GM12891 (cell line): ENCODE measurements around the gene BCL3.
"Not testable (repeated sequence)": the region's sequence is repeated elsewhere in the genome, so short reads cannot be mapped to it uniquely, and the experiment has no call there.

Source experiments
- DNase-seq: peaks from one replicate; pipeline ENCODE4 v3.0.0; 2011; ENCODE audit warnings: low spot score; ENCODE audit not compliant: insufficient read length
- FAIRE-seq: peaks from 2 replicates; lab custom pipeline; 2011; peaks lifted over from hg19 to GRCh38; lab: Jason Lieb, UNC
- PAX5 ChIP-seq: IDR thresholded peaks from 2 replicates; pipeline ENCODE4 v1.6.1; 2011; ENCODE audit warnings: low read length, moderate library complexity, mild to moderate bottlenecking; ENCODE audit not compliant: insufficient read depth, severe bottlenecking
- POLR2A ChIP-seq: IDR thresholded peaks from 2 replicates; pipeline ENCODE4 v1.6.1; 2011; ENCODE audit warnings: low read depth, low read length, control low read depth
- POLR2AphosphoS5 ChIP-seq: IDR thresholded peaks from 2 replicates; pipeline ENCODE4 v1.6.1; 2011; ENCODE audit warnings: low read depth, low read length, control low read depth
- POU2F2 ChIP-seq: IDR thresholded peaks from 2 replicates; pipeline ENCODE4 v1.6.1; 2011; ENCODE audit warnings: low read depth, mild to moderate bottlenecking, control low read depth, low read length, moderate library complexity
- SPI1 ChIP-seq: IDR thresholded peaks from 2 replicates; pipeline ENCODE4 v1.6.1; 2011; ENCODE audit warnings: low read depth, low read length, control low read depth
- TAF1 ChIP-seq: IDR thresholded peaks from 2 replicates; pipeline ENCODE4 v1.6.1; 2011; ENCODE audit warnings: low read depth, low read length, control low read depth

The BCL3 gene

DNA sequence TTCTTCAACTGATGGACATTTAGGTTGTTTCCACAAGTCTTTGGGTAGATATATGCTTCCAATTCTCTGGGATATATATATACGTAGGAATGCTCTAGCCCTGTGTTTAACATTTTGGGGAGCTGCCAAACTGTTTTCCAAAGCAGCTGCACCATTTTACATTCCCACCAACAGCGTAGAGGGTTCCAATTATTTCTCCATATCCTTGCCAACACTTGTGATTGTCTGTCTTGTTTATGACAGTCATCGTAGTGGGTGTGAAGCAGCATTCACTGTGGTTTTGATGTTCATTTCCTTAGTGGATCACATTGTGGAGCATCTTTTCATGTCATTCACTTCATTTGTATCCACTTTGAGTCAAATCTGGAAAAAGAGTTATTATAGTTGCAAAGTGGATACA, 24.5 kb downstream of the BCL3 start:
- TF ChIP-seq SPI1 (no peak), POLR2AphosphoS5 (no peak)
- no peak for FAIRE-seq
- no peak for DNase-seq

DNA sequence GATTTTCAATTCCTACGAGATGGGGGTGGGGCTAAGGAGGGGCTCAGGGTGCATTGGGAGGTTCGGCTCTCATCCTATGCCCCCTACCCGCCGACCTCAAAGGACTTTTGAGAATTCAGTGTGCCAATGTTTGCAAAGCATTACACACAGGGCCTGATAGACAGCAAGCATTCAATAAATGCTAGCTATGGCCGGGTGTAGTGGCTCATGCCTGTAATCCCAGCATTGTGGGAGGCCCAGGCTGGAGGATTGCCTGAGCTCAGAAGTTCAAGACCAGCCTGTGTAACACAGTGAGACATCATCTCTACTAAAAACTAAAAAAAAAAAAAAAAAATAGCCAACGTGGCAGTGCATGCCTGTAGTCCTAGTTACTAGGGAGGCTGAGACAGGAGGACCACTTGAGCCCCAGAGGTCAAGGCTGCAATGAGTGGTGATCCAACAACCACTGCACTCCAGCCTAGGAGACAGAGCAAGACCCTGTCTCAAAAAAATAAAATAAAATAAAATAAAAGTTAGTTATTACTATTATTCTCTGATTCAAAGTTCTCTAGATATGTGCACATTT, 27.2 kb downstream of the BCL3 start:
- DNase-seq (no peak), FAIRE-seq (no peak)
- no peak for TF ChIP-seq POLR2A
- TF ChIP-seq SPI1 = no peak
- TF ChIP-seq TAF1 = no peak
- TF ChIP-seq POU2F2 = no peak
- TF ChIP-seq POLR2AphosphoS5 = no peak
- TF ChIP-seq PAX5 = no peak

DNA sequence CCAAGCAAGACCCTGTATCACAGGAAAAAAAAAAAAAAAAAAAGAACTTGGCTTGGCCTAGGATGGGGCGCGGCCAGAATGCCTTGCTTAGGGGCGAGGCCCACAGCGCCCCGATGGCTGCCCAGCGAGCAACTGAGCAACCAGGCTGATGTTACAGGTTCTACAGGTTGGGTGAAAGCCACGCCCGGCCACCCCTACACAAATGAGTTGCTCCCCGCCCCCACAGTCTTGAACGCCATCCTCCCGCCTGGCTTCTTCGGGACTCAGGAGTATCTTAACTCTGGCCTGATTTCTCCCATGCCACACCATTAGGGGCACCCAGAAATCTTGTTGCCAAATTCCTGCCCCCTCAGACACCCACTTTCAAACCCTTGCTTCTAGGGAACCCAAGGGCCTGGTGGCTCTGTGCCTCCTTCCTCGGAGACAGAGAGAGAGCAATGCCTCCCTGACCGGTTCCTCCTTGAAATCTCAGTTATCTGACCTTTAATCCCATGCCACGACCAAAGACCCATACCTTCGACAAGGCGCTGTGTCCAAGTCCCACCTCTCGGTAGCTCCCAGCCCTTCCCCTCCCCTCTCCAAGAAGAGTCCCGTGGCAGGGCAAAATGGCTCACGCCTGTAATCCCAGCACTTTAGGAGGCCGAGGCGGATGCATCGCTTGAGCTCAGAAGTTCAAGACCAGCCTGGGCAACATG, 28.0 kb downstream of the BCL3 start:
- no peak for DNase-seq
- FAIRE-seq = no peak
- no peak for TF ChIP-seq SPI1
- TF ChIP-seq TAF1 = no peak
- no peak for TF ChIP-seq POLR2AphosphoS5
- no peak for TF ChIP-seq PAX5
- TF ChIP-seq POLR2A = no peak
- no peak for TF ChIP-seq POU2F2

DNA sequence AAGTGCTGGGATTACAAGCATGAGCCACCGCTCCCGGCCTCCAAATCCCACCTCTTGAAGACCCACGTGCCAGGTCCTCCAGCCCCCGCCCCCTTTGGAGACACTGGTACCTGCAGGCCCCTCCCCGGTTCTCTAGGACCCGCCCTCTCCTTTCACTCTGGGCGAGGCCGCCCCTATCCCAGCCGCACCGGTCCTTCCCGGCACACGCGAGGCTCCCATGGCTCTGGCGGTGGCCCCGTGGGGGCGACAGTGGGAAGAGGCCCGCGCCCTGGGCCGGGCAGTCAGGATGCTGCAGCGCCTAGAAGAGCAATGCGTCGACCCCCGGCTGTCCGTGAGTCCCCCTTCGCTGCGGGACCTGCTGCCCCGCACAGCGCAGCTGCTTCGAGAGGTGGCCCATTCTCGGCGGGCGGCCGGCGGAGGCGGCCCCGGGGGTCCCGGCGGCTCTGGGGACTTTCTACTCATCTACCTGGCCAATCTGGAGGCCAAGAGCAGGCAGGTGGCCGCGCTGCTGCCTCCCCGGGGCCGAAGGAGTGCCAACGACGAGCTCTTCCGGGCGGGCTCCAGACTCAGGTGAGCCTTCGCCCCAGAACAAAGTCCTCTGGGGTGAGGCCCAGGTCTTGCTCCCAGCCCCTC, 29.3 kb downstream of the BCL3 start, which contains the start of gene CBLC:
Gene CBLC, plus strand, starts transcription at position 176 of the 633 bp plus-strand sequence. Its CDS starts 42 bp downstream, at position 218.
- FAIRE-seq (no peak), DNase-seq (no peak)

DNA sequence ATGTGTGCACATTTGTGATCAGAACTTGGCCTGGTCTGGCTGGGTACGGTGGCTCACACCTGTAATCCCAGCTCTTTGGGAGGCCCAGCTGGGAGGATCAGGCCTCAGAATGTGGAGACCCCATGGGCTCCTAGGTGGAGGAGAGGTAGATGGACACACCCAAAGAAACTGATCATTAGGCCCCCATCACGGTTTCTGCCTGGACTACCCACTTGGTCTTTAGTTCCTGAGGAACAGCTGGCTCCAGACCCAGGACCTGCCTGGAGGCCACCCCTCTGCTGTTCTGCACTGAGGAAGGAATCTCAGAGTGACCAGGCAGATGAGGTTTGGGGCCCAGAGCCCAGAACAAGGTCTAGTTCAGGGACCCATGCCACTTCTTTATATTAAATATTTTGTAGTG, 30.6 kb downstream of the BCL3 start:
- TF ChIP-seq PAX5 (no peak), SPI1 (no peak), POLR2A (no peak), POLR2AphosphoS5 (no peak), TAF1 (no peak), POU2F2 (no peak)
- FAIRE-seq = no peak
- DNase-seq = no peak

More for the DNA sequence above, 29.3 kb downstream of the BCL3 start, which contains the start of gene CBLC:
- TF ChIP-seq POLR2A = no peak
- TF ChIP-seq PAX5 = no peak
- TF ChIP-seq TAF1 = no peak
- TF ChIP-seq SPI1 = no peak
- TF ChIP-seq POU2F2 = no peak
- no peak for TF ChIP-seq POLR2AphosphoS5

DNA sequence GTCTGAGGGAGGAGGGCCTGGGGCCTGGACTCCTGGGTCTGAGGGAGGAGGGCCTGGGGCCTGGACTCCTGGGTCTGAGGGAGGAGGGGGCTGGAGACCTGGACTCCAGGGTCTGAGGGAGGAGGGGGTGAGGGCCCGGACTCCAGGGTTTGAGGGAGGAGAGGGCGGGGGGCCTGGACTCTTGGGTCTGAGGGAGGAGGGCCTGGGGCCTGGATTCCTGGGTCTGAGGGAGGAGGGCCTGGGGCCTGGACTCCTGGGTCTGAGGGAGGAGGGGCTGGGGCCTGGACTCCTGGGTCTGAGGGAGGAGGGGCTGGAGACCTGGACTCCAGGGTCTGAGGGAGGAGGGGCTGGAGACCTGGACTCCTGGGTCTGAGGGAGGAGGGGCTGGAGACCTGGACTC, 33.2 kb downstream of the BCL3 start:
- FAIRE-seq, DNase-seq: not testable (repeated sequence)

DNA sequence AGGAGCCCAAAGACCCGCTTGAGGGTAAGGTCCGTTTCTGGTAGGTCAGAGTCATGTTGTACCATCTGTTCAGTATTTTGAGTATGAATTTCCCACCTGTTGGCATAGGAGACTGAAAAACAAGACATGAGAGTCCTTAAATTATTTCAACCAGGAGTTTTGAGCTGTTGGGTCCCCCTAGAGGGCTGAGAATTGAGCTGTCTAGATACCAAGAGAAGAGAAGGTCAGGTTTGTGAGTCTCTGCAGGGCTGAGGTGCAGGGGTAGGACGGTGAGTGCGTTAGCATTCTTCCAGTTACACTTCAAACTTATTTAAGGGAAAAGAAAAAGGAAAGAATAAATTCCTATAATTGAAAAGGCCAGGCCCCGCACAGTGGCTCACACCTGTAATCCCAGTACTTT, 34.2 kb downstream of the BCL3 start:
- FAIRE-seq (no peak), DNase-seq (no peak)
- TF ChIP-seq TAF1 = no peak
- no peak for TF ChIP-seq POLR2A
- no peak for TF ChIP-seq PAX5
- no peak for TF ChIP-seq POLR2AphosphoS5
- no peak for TF ChIP-seq POU2F2
- TF ChIP-seq SPI1 = no peak

DNA sequence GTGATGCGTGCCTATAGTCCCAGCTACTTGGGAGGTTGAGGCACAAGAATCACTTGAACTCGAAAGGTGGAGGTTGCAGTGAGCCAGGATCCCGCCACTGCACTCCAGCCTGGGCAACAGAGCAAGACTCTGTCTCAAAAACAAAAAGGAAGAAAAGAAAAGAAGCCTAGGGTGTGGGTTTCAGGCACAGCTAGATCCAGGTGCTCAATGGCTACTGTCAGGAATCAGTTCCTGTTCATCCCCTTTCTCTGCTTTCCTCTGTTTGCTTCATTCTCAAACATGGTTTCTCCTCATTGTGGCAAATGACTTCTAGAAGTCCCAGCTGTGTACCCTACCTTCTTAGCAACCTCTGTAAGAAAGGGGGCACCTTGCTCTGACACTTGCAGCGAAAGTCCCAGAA, 35.0 kb downstream of the BCL3 start:
- FAIRE-seq (no peak), DNase-seq (no peak)

DNA sequence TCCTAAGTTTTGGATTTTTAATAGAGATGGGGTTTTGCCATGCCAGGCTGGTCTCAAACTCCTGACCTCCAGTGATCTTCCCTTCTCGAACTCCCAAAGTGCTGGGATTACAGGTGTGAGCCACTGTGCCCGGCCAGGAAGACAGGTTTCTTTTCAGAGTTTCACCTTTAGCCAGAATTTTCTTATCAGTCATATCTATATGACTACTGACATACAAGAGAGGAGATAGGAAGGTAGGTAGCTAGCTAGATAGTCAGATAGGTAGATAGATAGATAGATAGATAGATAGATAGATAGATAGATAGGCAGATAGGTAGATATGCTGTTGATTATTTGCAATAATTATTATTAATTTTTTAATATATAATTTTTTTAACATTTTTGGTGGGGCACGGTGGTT, 36.8 kb downstream of the BCL3 start:
- DNase-seq = no peak
- no peak for TF ChIP-seq TAF1
- no peak for TF ChIP-seq SPI1
- TF ChIP-seq PAX5 = no peak
- no peak for TF ChIP-seq POU2F2
- no peak for TF ChIP-seq POLR2AphosphoS5
- TF ChIP-seq POLR2A = no peak
- no peak for FAIRE-seq

More for the DNA sequence above, 35.0 kb downstream of the BCL3 start:
- TF ChIP-seq TAF1 = no peak
- TF ChIP-seq SPI1 = no peak
- TF ChIP-seq POLR2A = no peak
- no peak for TF ChIP-seq POLR2AphosphoS5
- TF ChIP-seq POU2F2 = no peak
- TF ChIP-seq PAX5 = no peak

DNA sequence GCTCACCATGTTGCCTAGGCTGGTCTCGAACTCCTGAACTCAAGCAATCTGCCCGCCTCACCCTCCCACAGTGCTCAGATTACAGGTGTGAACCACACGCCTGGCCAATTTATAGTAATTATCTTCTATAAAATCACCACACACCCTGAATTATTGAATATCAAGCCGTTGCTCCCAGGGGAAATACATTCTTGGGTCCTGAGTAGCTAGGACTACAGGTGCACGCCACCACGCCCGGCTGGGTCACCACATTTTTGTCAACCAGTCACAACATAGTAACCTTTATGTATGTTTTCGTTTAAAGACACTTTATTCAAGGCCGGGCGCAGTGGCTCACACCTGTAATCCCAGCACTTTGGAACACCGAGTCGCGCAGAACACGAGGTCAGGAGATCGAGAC, 37.5 kb downstream of the BCL3 start:
- DNase-seq (no peak), FAIRE-seq (no peak)
- TF ChIP-seq PAX5 = no peak
- TF ChIP-seq TAF1 = no peak
- no peak for TF ChIP-seq POLR2AphosphoS5
- no peak for TF ChIP-seq SPI1
- no peak for TF ChIP-seq POU2F2
- TF ChIP-seq POLR2A = no peak
